B cell (primary cell): ENCODE results near the gene RPRD1A.

Experiments used
- CTCF ChIP-seq: fragments of 200-600 bp; IDR thresholded peaks from one replicate; pipeline ENCODE4 v1.8.0; 2022; ENCODE audit warnings: antibody characterized with exemption, mild to moderate bottlenecking
- EZH2 ChIP-seq: IDR thresholded peaks from 2 replicates; pipeline ENCODE4 v1.6.1; 2012; ENCODE audit warnings: borderline replicate concordance, low read depth, mild to moderate bottlenecking, moderate library complexity, low read length; ENCODE audit not compliant: insufficient read depth, poor library complexity, severe bottlenecking

- no peak for TF ChIP-seq EZH2
- TF ChIP-seq CTCF = peak; percentile 73
Measured at GRCh38 chr18:35950628-35950982, 116.8 kb downstream of the RPRD1A start.
